K562 (cell line): ENCODE measurements around the gene SPI1. TPM values are rescaled to one million over a fixed set of nuclear protein-coding genes. Genes with fewer than 3 reads are reported as not detected.

Experiments
- ARID1B ChIP-seq: fragments of 450-650 bp; IDR thresholded peaks from 2 replicates; pipeline ENCODE4 v1.6.1; 2016; ENCODE audit warnings: antibody characterized with exemption, mild to moderate bottlenecking, inconsistent platforms
- GTF2F1 ChIP-seq: IDR thresholded peaks from 2 replicates; pipeline ENCODE4 v1.6.1; 2011; ENCODE audit warnings: low read depth, low read length, improper control_type of control experiment
- KLF1 ChIP-seq: fragments of 450-650 bp; IDR thresholded peaks from 2 replicates; pipeline ENCODE4 v1.6.1; 2016; ENCODE audit warnings: missing genetic modification characterization, missing compliant biosample characterization
- MAZ ChIP-seq, 2 experiments: fragments of 450-650 bp in 1 of 2; sonication (generic) in 1 of 2; formaldehyde crosslinking; IDR thresholded peaks in 1 of 2; conservative IDR thresholded peaks in 1 of 2; 2 replicates each; pipeline versions ENCODE4 v1.4.0 to v1.5.0; 2020; ENCODE audit warnings: mild to moderate bottlenecking in 1 of 2, missing genetic modification reagents in 1 of 2
- NFIX ChIP-seq: fragments of 250-450 bp; sonication (Bioruptor Pico); IDR thresholded peaks from 2 replicates; pipeline ENCODE4 v1.4.0; 2020; ENCODE audit warnings: low read depth, mild to moderate bottlenecking, moderate library complexity
- NR1H2 ChIP-seq: sonication (generic); formaldehyde crosslinking; IDR thresholded peaks from 2 replicates; pipeline ENCODE4 v1.4.0; 2020; ENCODE audit warnings: mild to moderate bottlenecking, missing genetic modification reagents
- NR2C1 ChIP-seq, 2 experiments: fragments of 450-650 bp; IDR thresholded peaks; 2 replicates each; pipeline ENCODE4 v1.6.1; 2017; ENCODE audit warnings: mild to moderate bottlenecking in 2 of 2, antibody characterized with exemption in 1 of 2, inconsistent platforms in 1 of 2, missing compliant biosample characterization in 1 of 2, missing genetic modification characterization in 1 of 2
- PCBP1 ChIP-seq: fragments of 200-400 bp; formaldehyde crosslinking; IDR thresholded peaks from 2 replicates; pipeline ENCODE4 v1.6.1; 2018; ENCODE audit warnings: mild to moderate bottlenecking, low read depth, low read length; ENCODE audit not compliant: poor library complexity, severe bottlenecking
- SIX5 ChIP-seq, 2 experiments: IDR thresholded peaks; 2 replicates each; pipeline ENCODE4 v1.6.1; 2011; ENCODE audit warnings: low read length in 2 of 2, borderline replicate concordance in 1 of 2, low read depth in 1 of 2, mild to moderate bottlenecking in 1 of 2, moderate library complexity in 1 of 2; ENCODE audit not compliant: insufficient read depth in 1 of 2
- SRSF1 ChIP-seq: fragments of 200-400 bp; formaldehyde crosslinking; IDR thresholded peaks from 2 replicates; pipeline ENCODE4 v1.6.1; 2017; ENCODE audit warnings: mild to moderate bottlenecking, low read depth, low read length, moderate library complexity
- STAT5A ChIP-seq: IDR thresholded peaks from 2 replicates; pipeline ENCODE4 v1.6.1; 2012; ENCODE audit warnings: low read length, inconsistent platforms, borderline replicate concordance
- ZBTB17 ChIP-seq: fragments of 450-650 bp; formaldehyde crosslinking; IDR thresholded peaks from 2 replicates; pipeline ENCODE4 v1.4.0; 2020; ENCODE audit warnings: mild to moderate bottlenecking
- ZC3H8 ChIP-seq: fragments of 450-650 bp; IDR thresholded peaks from 2 replicates; pipeline ENCODE4 v1.6.1; 2017
- ZFP36 ChIP-seq: fragments of 150-350 bp; IDR thresholded peaks from 2 replicates; pipeline ENCODE4 v1.6.1; 2018; ENCODE audit warnings: low read length, low read depth; ENCODE audit not compliant: partially characterized antibody
- ZNF695 ChIP-seq: fragments of 450-650 bp; formaldehyde crosslinking; IDR thresholded peaks from 2 replicates; pipeline ENCODE4 v1.4.0; 2020; ENCODE audit warnings: mild to moderate bottlenecking, moderate library complexity
- polyA plus RNA-seq, 8 experiments: library from polyadenylated mRNA; depleted of rRNA in 4 of 8; stranded (reverse) in 5 of 8; unstranded in 3 of 8; fragments of >200 nt; fragmentation: Nextera tagmentation in 2 of 8; fragmentation: Illumina TruSeq in 1 of 8; extraction: Ambion mirVana in 2 of 8; extraction: Trizol in 1 of 8; gene quantifications; 2 replicates each; pipeline versions ENCODE4 v1.2.1 to v1.2.3, GENCODE V29; 2011 to 2014; ENCODE audit warnings: inconsistent platforms in 1 of 8, missing spikeins in 1 of 8
- total RNA-seq, 7 experiments: library from RNA; depleted of rRNA in 6 of 7; stranded (reverse); fragments of >200 nt in 6 of 7; fragmentation: Illumina TruSeq in 2 of 7; extraction: Trizol in 2 of 7; gene quantifications; 2 replicates each; pipeline versions ENCODE4 v1.2.1 to v1.2.3, GENCODE V29; 2011 to 2021; ENCODE audit warnings: low replicate concordance in 1 of 7
- TF ChIP-seq, protein P1 (sequence below): sonication (generic); formaldehyde crosslinking; IDR thresholded peaks from 2 replicates; pipeline ENCODE4 v1.8.0; 2022; ENCODE audit warnings: mild to moderate bottlenecking, missing genetic modification reagents
- TF ChIP-seq, protein P2 (sequence below), 2 experiments: fragments of 250-450 bp in 1 of 2; fragments of 450-650 bp in 1 of 2; sonication (Bioruptor Pico) in 1 of 2; IDR thresholded peaks; 2 replicates each; pipeline versions ENCODE4 v1.6.1 to v1.8.0; 2016 to 2021; ENCODE audit warnings: mild to moderate bottlenecking in 2 of 2, moderate library complexity in 2 of 2, missing compliant biosample characterization in 1 of 2, missing genetic modification characterization in 1 of 2
- TF ChIP-seq, protein P3 (sequence below): sonication (generic); formaldehyde crosslinking; IDR thresholded peaks from 2 replicates; pipeline ENCODE4 v1.8.1; 2022; ENCODE audit warnings: missing genetic modification reagents
- TF ChIP-seq, protein P4 (sequence below): fragments of 250-450 bp; sonication (Bioruptor Pico); IDR thresholded peaks from 2 replicates; pipeline ENCODE4 v1.4.0; 2020; ENCODE audit warnings: mild to moderate bottlenecking, moderate library complexity

SPI1 gene
- total and polyA plus RNA-seq, 9 of the 15 experiments (the other 6 are each of a cell fraction or from before 2014, with no cell fraction given) = 0.10 to 33.7 (median 10.3) TPM

DNA sequence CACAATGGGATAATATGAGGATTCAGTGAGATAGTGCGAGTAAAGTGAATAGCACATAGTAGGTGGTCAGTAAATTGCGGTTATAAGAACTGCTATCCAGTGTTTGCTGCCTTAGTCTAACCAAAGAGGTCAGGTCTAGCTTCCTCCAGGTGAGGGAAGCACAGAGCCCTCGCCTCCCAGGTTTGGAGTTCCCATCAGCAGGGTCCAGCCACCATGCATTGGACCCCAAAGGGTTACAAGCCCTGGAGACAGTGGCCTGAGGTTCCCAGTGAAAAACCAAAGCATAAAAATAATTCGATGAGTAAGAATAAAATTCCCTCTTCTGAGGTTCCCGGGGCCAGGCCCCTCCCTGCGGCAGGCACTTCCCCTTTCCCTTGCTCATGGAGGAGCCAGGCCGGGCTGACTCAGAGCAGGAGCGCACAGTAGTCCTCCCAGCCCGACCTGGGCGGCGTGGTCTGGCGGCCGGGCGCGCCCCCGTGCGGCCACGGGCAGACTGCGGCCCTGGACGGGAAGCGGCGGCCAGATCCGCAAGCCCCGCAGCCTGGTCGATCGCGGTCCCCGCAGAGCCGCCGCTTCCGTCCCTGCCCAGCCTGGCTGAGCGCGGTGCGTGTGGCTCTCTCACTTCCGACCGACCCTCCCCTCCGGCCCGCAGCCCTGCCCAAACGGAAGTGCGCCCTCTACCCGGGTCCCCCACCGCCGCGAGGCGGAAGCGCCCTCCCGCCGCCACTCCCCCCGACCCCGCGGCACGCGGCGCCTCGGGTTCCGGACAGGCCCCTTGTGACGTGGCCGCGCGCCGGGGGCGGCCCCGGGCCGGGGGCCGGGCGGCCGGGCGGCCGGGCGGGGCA is 29.6 kb upstream of the SPI1 start, which contains the start of gene SLC39A13 (continued):
- TF ChIP-seq KLF1 (peak; percentile 79), PCBP1 (peak; percentile 83), ZC3H8 (no peak), SIX5 (IDR thresholded peaks at IDR 0.05; ENCODE audit: borderline replicate concordance in 1 of 2, insufficient read depth in 1 of 2, low read depth in 1 of 2, low read length in 2 of 2) (peak; percentile 67 to 72; a peak in 3 of 4 replicates), NFIX (no peak), NR1H2 (CRISPR knock-in tag) (peak; percentile 64; the same call in 1 of the 2 replicates), MAZ (CRISPR knock-in tag; conservative IDR thresholded peaks at IDR 0.05 in 1 of 2, IDR thresholded peaks at IDR 0.05 in 1 of 2) (peak; percentile 93 to 98), NR2C1 (IDR thresholded peaks at IDR 0.05) (no peak), NR2C1 (tag; IDR thresholded peaks at IDR 0.05) (no peak), ZNF695 (CRISPR knock-in tag) (no peak), ZFP36 (peak; percentile 46), STAT5A (peak; percentile 18; the same call in 1 of the 2 replicates), SRSF1 (no peak), ZBTB17 (CRISPR knock-in tag) (peak; percentile 80), GTF2F1 (peak; percentile 65; the same call in 1 of the 2 replicates), ARID1B (peak; percentile 64)
- TF ChIP-seq, protein P1, sequence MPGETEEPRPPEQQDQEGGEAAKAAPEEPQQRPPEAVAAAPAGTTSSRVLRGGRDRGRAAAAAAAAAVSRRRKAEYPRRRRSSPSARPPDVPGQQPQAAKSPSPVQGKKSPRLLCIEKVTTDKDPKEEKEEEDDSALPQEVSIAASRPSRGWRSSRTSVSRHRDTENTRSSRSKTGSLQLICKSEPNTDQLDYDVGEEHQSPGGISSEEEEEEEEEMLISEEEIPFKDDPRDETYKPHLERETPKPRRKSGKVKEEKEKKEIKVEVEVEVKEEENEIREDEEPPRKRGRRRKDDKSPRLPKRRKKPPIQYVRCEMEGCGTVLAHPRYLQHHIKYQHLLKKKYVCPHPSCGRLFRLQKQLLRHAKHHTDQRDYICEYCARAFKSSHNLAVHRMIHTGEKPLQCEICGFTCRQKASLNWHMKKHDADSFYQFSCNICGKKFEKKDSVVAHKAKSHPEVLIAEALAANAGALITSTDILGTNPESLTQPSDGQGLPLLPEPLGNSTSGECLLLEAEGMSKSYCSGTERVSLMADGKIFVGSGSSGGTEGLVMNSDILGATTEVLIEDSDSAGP (CRISPR knock-in tag) = peak; percentile 24; the same call in 1 of the 2 replicates
- TF ChIP-seq, protein P2, sequence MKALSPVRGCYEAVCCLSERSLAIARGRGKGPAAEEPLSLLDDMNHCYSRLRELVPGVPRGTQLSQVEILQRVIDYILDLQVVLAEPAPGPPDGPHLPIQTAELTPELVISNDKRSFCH (CRISPR knock-in tag; IDR thresholded peaks at IDR 0.05) = no peak
- TF ChIP-seq, protein P2 (tag; IDR thresholded peaks at IDR 0.05) = peak; percentile 87
- TF ChIP-seq, protein P3, sequence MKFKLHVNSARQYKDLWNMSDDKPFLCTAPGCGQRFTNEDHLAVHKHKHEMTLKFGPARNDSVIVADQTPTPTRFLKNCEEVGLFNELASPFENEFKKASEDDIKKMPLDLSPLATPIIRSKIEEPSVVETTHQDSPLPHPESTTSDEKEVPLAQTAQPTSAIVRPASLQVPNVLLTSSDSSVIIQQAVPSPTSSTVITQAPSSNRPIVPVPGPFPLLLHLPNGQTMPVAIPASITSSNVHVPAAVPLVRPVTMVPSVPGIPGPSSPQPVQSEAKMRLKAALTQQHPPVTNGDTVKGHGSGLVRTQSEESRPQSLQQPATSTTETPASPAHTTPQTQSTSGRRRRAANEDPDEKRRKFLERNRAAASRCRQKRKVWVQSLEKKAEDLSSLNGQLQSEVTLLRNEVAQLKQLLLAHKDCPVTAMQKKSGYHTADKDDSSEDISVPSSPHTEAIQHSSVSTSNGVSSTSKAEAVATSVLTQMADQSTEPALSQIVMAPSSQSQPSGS (CRISPR knock-in tag) = 0 out of 2 replicates have a peak, but pooled peaks have one; percentile 29
- TF ChIP-seq, protein P4, sequence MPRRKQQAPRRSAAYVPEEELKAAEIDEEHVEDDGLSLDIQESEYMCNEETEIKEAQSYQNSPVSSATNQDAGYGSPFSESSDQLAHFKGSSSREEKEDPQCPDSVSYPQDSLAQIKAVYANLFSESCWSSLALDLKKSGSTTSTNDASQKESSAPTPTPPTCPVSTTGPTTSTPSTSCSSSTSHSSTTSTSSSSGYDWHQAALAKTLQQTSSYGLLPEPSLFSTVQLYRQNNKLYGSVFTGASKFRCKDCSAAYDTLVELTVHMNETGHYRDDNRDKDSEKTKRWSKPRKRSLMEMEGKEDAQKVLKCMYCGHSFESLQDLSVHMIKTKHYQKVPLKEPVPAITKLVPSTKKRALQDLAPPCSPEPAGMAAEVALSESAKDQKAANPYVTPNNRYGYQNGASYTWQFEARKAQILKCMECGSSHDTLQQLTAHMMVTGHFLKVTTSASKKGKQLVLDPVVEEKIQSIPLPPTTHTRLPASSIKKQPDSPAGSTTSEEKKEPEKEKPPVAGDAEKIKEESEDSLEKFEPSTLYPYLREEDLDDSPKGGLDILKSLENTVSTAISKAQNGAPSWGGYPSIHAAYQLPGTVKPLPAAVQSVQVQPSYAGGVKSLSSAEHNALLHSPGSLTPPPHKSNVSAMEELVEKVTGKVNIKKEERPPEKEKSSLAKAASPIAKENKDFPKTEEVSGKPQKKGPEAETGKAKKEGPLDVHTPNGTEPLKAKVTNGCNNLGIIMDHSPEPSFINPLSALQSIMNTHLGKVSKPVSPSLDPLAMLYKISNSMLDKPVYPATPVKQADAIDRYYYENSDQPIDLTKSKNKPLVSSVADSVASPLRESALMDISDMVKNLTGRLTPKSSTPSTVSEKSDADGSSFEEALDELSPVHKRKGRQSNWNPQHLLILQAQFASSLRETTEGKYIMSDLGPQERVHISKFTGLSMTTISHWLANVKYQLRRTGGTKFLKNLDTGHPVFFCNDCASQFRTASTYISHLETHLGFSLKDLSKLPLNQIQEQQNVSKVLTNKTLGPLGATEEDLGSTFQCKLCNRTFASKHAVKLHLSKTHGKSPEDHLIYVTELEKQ (CRISPR knock-in tag) = no peak
